ENCODE results near the gene GALNT18. TPM values are rescaled to one million over a fixed set of nuclear protein-coding genes. Genes with fewer than 3 reads are reported as not detected.

The GALNT18 gene
- 5.0 and 5.5 TPM in 2 replicates for total RNA-seq

- DNase-seq (ENCODE audit: low spot score) = peak; percentile 83
- Mint-ChIP-seq H3K9me3 (no peaks in the 10 kb centered on the region), H3K36me3 (ENCODE audit: low read depth) (no peaks in the 10 kb centered on the region), H3K27me3 (ENCODE audit: low read depth) (peaks cover 63% of the 10 kb centered on the region), H3K4me1 (ENCODE audit: low read depth) (peaks cover 8% of the 10 kb centered on the region), H3K4me3 (ENCODE audit: low read depth) (peak within 1 kb of the TSS; percentile 82), H3K27ac (peak within 1 kb of the TSS; percentile 59)
- intact Hi-C loops (cut with micrococcal nuclease) = loop anchor here (5.0 kb wide), 2 partner anchors 221 to 689 kb away; partner anchors contain the start of gene USP47
Observed at GRCh38 chr11:11621573-11622339, at the start of gene GALNT18. Gene GALNT18, minus strand, starts transcription at chr11:11622005.

- Mint-ChIP-seq H3K9me3 (no peaks in the 10 kb centered on the region), H3K4me1 (ENCODE audit: low read depth) (no peaks in the 10 kb centered on the region), H3K27ac (no peak overlapping the region), H3K27me3 (ENCODE audit: low read depth) (peaks cover 7% of the 10 kb centered on the region), H3K36me3 (ENCODE audit: low read depth) (no peaks in the 10 kb centered on the region), H3K4me3 (ENCODE audit: low read depth) (no peak overlapping the region)
- DNase-seq (ENCODE audit: low spot score) = no peak
- intact Hi-C loops (cut with micrococcal nuclease) = no loop called here
Observed at GRCh38 chr11:11670574-11670973, 48.8 kb upstream of the GALNT18 start.

- Mint-ChIP-seq H3K27ac (no peak overlapping the region), H3K9me3 (no peaks in the 10 kb centered on the region), H3K4me3 (ENCODE audit: low read depth) (no peak overlapping the region), H3K27me3 (ENCODE audit: low read depth) (peaks cover 12% of the 10 kb centered on the region), H3K4me1 (ENCODE audit: low read depth) (no peaks in the 10 kb centered on the region), H3K36me3 (ENCODE audit: low read depth) (no peaks in the 10 kb centered on the region)
- intact Hi-C loops (cut with micrococcal nuclease) = no loop called here
- DNase-seq (ENCODE audit: low spot score) = no peak
Observed at GRCh38 chr11:11669233-11669846, 47.5 kb upstream of the GALNT18 start.

- Mint-ChIP-seq H3K4me1 (ENCODE audit: low read depth) (no peaks in the 10 kb centered on the region), H3K4me3 (ENCODE audit: low read depth) (no peak overlapping the region)
- intact Hi-C loops (cut with micrococcal nuclease) = no loop called here
Observed at GRCh38 chr11:11668781-11669180, 47.0 kb upstream of the GALNT18 start.

GRCh38 chr11:11668274-11668673 is 46.5 kb upstream of the GALNT18 start:
- Mint-ChIP-seq H3K27me3 (ENCODE audit: low read depth) (peaks cover 16% of the 10 kb centered on the region), H3K9me3 (no peaks in the 10 kb centered on the region), H3K4me3 (ENCODE audit: low read depth) (no peak overlapping the region), H3K4me1 (ENCODE audit: low read depth) (no peaks in the 10 kb centered on the region), H3K27ac (no peak overlapping the region), H3K36me3 (ENCODE audit: low read depth) (no peaks in the 10 kb centered on the region)
- intact Hi-C loops (cut with micrococcal nuclease) = no loop called here
- no peak for DNase-seq (ENCODE audit: low spot score)

More at GRCh38 chr11:11668781-11669180, 47.0 kb upstream of the GALNT18 start:
- Mint-ChIP-seq H3K27ac (no peak overlapping the region), H3K36me3 (ENCODE audit: low read depth) (no peaks in the 10 kb centered on the region), H3K27me3 (ENCODE audit: low read depth) (peaks cover 16% of the 10 kb centered on the region), H3K9me3 (no peaks in the 10 kb centered on the region)
- no peak for DNase-seq (ENCODE audit: low spot score)

GRCh38 chr11:11667056-11667455 is 45.3 kb upstream of the GALNT18 start:
- no peak overlapping the region for H3K4me3 Mint-ChIP-seq (ENCODE audit: low read depth)
- intact Hi-C loops (cut with micrococcal nuclease) = no loop called here
- H3K36me3 Mint-ChIP-seq (ENCODE audit: low read depth) = no peaks in the 10 kb centered on the region
- H3K9me3 Mint-ChIP-seq = no peaks in the 10 kb centered on the region
- no peaks in the 10 kb centered on the region for H3K4me1 Mint-ChIP-seq (ENCODE audit: low read depth)
- H3K27ac Mint-ChIP-seq = no peak overlapping the region
- H3K27me3 Mint-ChIP-seq (ENCODE audit: low read depth) = peaks cover 16% of the 10 kb centered on the region
- DNase-seq (ENCODE audit: low spot score) = no peak

GRCh38 chr11:11665407-11665806 is 43.6 kb upstream of the GALNT18 start:
- H3K4me1 Mint-ChIP-seq (ENCODE audit: low read depth) = no peaks in the 10 kb centered on the region
- no peaks in the 10 kb centered on the region for H3K36me3 Mint-ChIP-seq (ENCODE audit: low read depth)

GRCh38 chr11:11663907-11664306 is 42.1 kb upstream of the GALNT18 start:
- H3K36me3 Mint-ChIP-seq (ENCODE audit: low read depth) = no peaks in the 10 kb centered on the region
- no peaks in the 10 kb centered on the region for H3K9me3 Mint-ChIP-seq
- no peaks in the 10 kb centered on the region for H3K4me1 Mint-ChIP-seq (ENCODE audit: low read depth)
- intact Hi-C loops (cut with micrococcal nuclease) = no loop called here
- no peak for DNase-seq (ENCODE audit: low spot score)
- no peak overlapping the region for H3K27ac Mint-ChIP-seq
- no peak overlapping the region for H3K4me3 Mint-ChIP-seq (ENCODE audit: low read depth)
- H3K27me3 Mint-ChIP-seq (ENCODE audit: low read depth) = peaks cover 16% of the 10 kb centered on the region

More at GRCh38 chr11:11665407-11665806, 43.6 kb upstream of the GALNT18 start:
- no peaks in the 10 kb centered on the region for H3K9me3 Mint-ChIP-seq
- no peak overlapping the region for H3K27ac Mint-ChIP-seq
- DNase-seq (ENCODE audit: low spot score) = no peak
- peaks cover 16% of the 10 kb centered on the region for H3K27me3 Mint-ChIP-seq (ENCODE audit: low read depth)
- no peak overlapping the region for H3K4me3 Mint-ChIP-seq (ENCODE audit: low read depth)
- intact Hi-C loops (cut with micrococcal nuclease) = no loop called here

- no peaks in the 10 kb centered on the region for H3K36me3 Mint-ChIP-seq (ENCODE audit: low read depth)
- H3K4me3 Mint-ChIP-seq (ENCODE audit: low read depth) = no peak overlapping the region
- H3K27me3 Mint-ChIP-seq (ENCODE audit: low read depth) = peaks cover 14% of the 10 kb centered on the region
- no peak for DNase-seq (ENCODE audit: low spot score)
- H3K4me1 Mint-ChIP-seq (ENCODE audit: low read depth) = no peaks in the 10 kb centered on the region
- intact Hi-C loops (cut with micrococcal nuclease) = no loop called here
- H3K9me3 Mint-ChIP-seq = no peaks in the 10 kb centered on the region
- no peak overlapping the region for H3K27ac Mint-ChIP-seq
Observed at GRCh38 chr11:11662578-11662977, 40.8 kb upstream of the GALNT18 start.

GRCh38 chr11:11661326-11662040 is 39.7 kb upstream of the GALNT18 start:
- no peak overlapping the region for H3K4me3 Mint-ChIP-seq (ENCODE audit: low read depth)

GRCh38 chr11:11660363-11660740 is 38.5 kb upstream of the GALNT18 start:
- Mint-ChIP-seq H3K27ac (no peak overlapping the region), H3K36me3 (ENCODE audit: low read depth) (no peaks in the 10 kb centered on the region), H3K27me3 (ENCODE audit: low read depth) (peaks cover 26% of the 10 kb centered on the region), H3K4me3 (ENCODE audit: low read depth) (no peak overlapping the region), H3K4me1 (ENCODE audit: low read depth) (no peaks in the 10 kb centered on the region), H3K9me3 (no peaks in the 10 kb centered on the region)
- intact Hi-C loops (cut with micrococcal nuclease) = no loop called here
- no peak for DNase-seq (ENCODE audit: low spot score)

More at GRCh38 chr11:11661326-11662040, 39.7 kb upstream of the GALNT18 start:
- DNase-seq (ENCODE audit: low spot score) = no peak
- Mint-ChIP-seq H3K27me3 (ENCODE audit: low read depth) (peaks cover 18% of the 10 kb centered on the region), H3K27ac (no peak overlapping the region), H3K4me1 (ENCODE audit: low read depth) (no peaks in the 10 kb centered on the region), H3K36me3 (ENCODE audit: low read depth) (no peaks in the 10 kb centered on the region), H3K9me3 (no peaks in the 10 kb centered on the region)
- intact Hi-C loops (cut with micrococcal nuclease) = no loop called here

GRCh38 chr11:11659567-11660362 is 38.0 kb upstream of the GALNT18 start:
- Mint-ChIP-seq H3K9me3 (no peaks in the 10 kb centered on the region), H3K4me1 (ENCODE audit: low read depth) (no peaks in the 10 kb centered on the region), H3K4me3 (ENCODE audit: low read depth) (no peak overlapping the region), H3K27me3 (ENCODE audit: low read depth) (peaks cover 31% of the 10 kb centered on the region), H3K36me3 (ENCODE audit: low read depth) (no peaks in the 10 kb centered on the region), H3K27ac (no peak overlapping the region)
- DNase-seq (ENCODE audit: low spot score) = no peak
- intact Hi-C loops (cut with micrococcal nuclease) = no loop called here
